Heart right ventricle (tissue), 16 donors: Measurements from ENCODE around the gene WDR19. TPM values are rescaled to one million over a fixed set of nuclear protein-coding genes. Genes with fewer than 3 reads are reported as not detected.

ENCODE experiments used
- ATAC-seq, 8 donors: fragments of 200-7000 bp; cut with Tn5 transposase; one replicate each; pipeline ENCODE4 v1.9.1; 2020; ENCODE audit warnings: mild to moderate bottlenecking in 8 of 8, moderate library complexity in 8 of 8, moderate number of reproducible peaks in 1 of 8
- DNase-seq, 2 donors: peaks; one replicate each; pipeline ENCODE4 v3.0.0-alpha.2; 2020
- H3K27ac ChIP-seq, 10 donors: fragments of 200-600 bp; sonication (generic) in 2 of 10; one replicate each; pipeline versions ENCODE4 v1.5.0 to v1.8.0; 2020 to 2022; ENCODE audit warnings: mild to moderate bottlenecking in 3 of 10
- H3K27me3 ChIP-seq, 7 donors: fragments of 200-600 bp; one replicate each; pipeline ENCODE4 v1.8.0; 2021 to 2022; ENCODE audit warnings: mild to moderate bottlenecking in 2 of 7
- H3K36me3 ChIP-seq, 9 donors: fragments of 200-600 bp; sonication (generic) in 1 of 9; one replicate each; pipeline versions ENCODE4 v1.5.0 to v1.8.0; 2020 to 2022; ENCODE audit warnings: mild to moderate bottlenecking in 2 of 9
- H3K4me1 ChIP-seq, 9 donors: fragments of 200-600 bp; sonication (generic) in 1 of 9; one replicate each; pipeline versions ENCODE4 v1.5.0 to v1.8.0; 2020 to 2022; ENCODE audit warnings: mild to moderate bottlenecking in 4 of 9
- H3K4me3 ChIP-seq, 10 donors: fragments of 200-600 bp; sonication (generic) in 2 of 10; one replicate each; pipeline versions ENCODE4 v1.5.0 to v1.8.0; 2020 to 2022; ENCODE audit warnings: mild to moderate bottlenecking in 7 of 10, moderate library complexity in 2 of 10
- H3K9me3 ChIP-seq, 11 donors: fragments of 200-600 bp in 10 of 11; sonication (generic) in 2 of 11; one replicate each; pipeline versions ENCODE4 v1.5.0 to v1.8.0; 2013 to 2022; ENCODE audit warnings: mild to moderate bottlenecking in 2 of 11, control low read depth in 1 of 11, moderate library complexity in 1 of 11
- WGBS, 2 donors: extraction: QIAGEN DNeasy Blood & Tissue Kit; methylation state at CpG; one replicate each; pipeline ENCODE4 v1.1.7; 2013; ENCODE audit warnings: inconsistent platforms in 1 of 2; 5-methylcytosine and 5-hydroxymethylcytosine counted together
- intact Hi-C, 10 donors: fragments of 100-400 bp; cut with DNase I; formaldehyde crosslinking; loops; one replicate each; pipeline versions ENCODE4 v1.11.1 to v1.14.2; 2022
- polyA plus RNA-seq, 2 donors: library from polyadenylated mRNA; stranded (reverse); fragments of 200-250 nt; gene quantifications; one replicate each; pipeline ENCODE4 v1.2.3, GENCODE V29; 2013
- total RNA-seq, 10 donors: library from RNA; stranded (reverse); fragmentation: NEBNext Ultra II Directional in 3 of 10; extraction: Animal tissue kit (Norgen Biotek cat#: 25700) in 3 of 10; gene quantifications; one replicate each; pipeline versions ENCODE4 v1.2.1 to v1.2.4, GENCODE V29; 2021 to 2023
- TF ChIP-seq, protein P1 (sequence below), 9 donors: fragments of 200-600 bp; sonication (generic) in 2 of 9; IDR thresholded peaks; one replicate each; pipeline versions ENCODE4 v1.5.0 to v1.8.0; 2021 to 2022; ENCODE audit warnings: antibody characterized with exemption in 9 of 9, mild to moderate bottlenecking in 5 of 9, moderate library complexity in 1 of 9
- donor health status: Arrhythmogenic right ventricular cardiomyopathy.
- donor health status: ischemic (EF 13 %, LVEDD 7.1; RV severe dilation, severe dysfunction).
- donor health status: healthy with polysubstance abuse.
- donor health status: DM: no; HTN: yes; CAD: no.
- donor health status: DM: no; HTN: no; CAD: no.
- donor health status: ischemic (EF 25% LVEDD 6.9; RV normal size, moderate dysfunction).
- donor health status: ischemic (EF 25% LVEDD 5.7; RV mildly dilated, moderate dysfunction).
- donor health status: healthy.
- donor health status: DM: yes; HTN: yes; CAD: no.
- donor health status: Ischemic cardiomyopathy.
- donor health status: ischemic (EF 35%, LVEDD 5.7; RV mildly dilated, moderate dysfunction).
- donor health status: nonischemic (EF 11% LVEDD 7.7; RV severe dilation, severe dysfunction).
- donor health status: DM: yes; HTN: yes; CAD: no.
- donor health status: PGD.
- donor health status: ischemic (EF 29% LVEDD 5.4; RV normal size, mild dysfunction).
- donor health status: nonischemic (EF 23%, LVEDD 6.1; RV moderate dilation, normal function).

Gene WDR19
- total and polyA plus RNA-seq, 12 donors, result 4.1 to 25.8 (median 7.3) TPM

DNA sequence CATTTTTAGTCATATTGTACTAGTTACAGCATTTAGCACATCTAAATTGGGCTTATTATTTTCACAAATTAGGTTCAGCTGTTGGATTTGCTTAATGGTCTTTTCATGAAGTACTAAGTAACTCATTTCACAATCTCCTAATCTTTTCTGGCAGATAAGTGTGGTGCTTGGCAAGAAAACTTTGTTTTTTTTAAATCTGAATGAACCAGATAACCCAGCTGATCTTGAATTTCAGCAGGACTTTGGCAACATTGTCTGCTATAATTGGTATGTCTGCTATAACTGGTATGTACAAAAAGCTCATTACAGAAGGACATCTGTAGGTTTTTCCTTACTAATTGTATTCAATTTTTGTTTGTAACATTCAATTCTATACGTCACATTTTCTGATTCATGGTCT, 22.7 kb downstream of the WDR19 start:
- Histone ChIP-seq H3K4me3 (no peak overlapping the region), H3K27me3 (no peaks in the 10 kb centered on the region), H3K27ac (no peak overlapping the region), H3K9me3 (peaks cover 0 to 10% (median 0%) of the 10 kb centered on the region in 11 donors), H3K4me1 (no peaks in the 10 kb centered on the region), H3K36me3 (peaks cover 0 to 93% (median 17%) of the 10 kb centered on the region in 9 donors)
- intact Hi-C loops, result no loop called here
- TF ChIP-seq, protein P1, sequence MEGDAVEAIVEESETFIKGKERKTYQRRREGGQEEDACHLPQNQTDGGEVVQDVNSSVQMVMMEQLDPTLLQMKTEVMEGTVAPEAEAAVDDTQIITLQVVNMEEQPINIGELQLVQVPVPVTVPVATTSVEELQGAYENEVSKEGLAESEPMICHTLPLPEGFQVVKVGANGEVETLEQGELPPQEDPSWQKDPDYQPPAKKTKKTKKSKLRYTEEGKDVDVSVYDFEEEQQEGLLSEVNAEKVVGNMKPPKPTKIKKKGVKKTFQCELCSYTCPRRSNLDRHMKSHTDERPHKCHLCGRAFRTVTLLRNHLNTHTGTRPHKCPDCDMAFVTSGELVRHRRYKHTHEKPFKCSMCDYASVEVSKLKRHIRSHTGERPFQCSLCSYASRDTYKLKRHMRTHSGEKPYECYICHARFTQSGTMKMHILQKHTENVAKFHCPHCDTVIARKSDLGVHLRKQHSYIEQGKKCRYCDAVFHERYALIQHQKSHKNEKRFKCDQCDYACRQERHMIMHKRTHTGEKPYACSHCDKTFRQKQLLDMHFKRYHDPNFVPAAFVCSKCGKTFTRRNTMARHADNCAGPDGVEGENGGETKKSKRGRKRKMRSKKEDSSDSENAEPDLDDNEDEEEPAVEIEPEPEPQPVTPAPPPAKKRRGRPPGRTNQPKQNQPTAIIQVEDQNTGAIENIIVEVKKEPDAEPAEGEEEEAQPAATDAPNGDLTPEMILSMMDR (IDR thresholded peaks at IDR 0.05), result no peak
- ATAC-seq (peak in 1 of 8 donors; percentile 11), DNase-seq (no peak)
- 91 to 94% methylated on average over 1 of the region's 1 CpG for WGBS, 2 donors

DNA sequence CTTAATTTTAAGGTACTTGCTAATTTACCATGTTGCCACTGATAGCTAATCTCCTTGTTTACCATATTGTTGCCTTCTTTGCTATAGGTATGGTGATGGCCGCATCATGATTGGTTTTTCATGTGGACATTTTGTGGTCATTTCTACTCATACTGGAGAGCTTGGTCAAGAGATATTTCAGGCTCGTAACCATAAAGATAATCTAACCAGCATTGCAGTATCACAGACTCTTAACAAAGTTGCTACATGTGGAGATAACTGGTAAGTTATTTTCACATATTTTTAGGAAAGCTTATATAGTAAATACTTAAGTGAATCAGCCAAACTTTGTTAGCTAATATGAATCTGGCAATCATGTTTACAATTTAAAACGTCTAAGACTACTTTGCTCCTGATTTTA, 23.1 kb downstream of the WDR19 start:
- no peaks in the 10 kb centered on the region for H3K4me1 ChIP-seq
- H3K9me3 ChIP-seq, result peaks cover 0 to 10% (median 0%) of the 10 kb centered on the region in 11 donors
- intact Hi-C loops, result no loop called here
- 90 to 95% methylated on average over 3 of the region's 3 CpGs for WGBS, 2 donors
- H3K27me3 ChIP-seq, result no peaks in the 10 kb centered on the region
- no peak for DNase-seq
- no peak overlapping the region for H3K4me3 ChIP-seq
- TF ChIP-seq, protein P1 (IDR thresholded peaks at IDR 0.05), result no peak
- H3K36me3 ChIP-seq, result peaks cover 0 to 93% (median 17%) of the 10 kb centered on the region in 9 donors
- H3K27ac ChIP-seq, result no peak overlapping the region
- ATAC-seq, result no peak

DNA sequence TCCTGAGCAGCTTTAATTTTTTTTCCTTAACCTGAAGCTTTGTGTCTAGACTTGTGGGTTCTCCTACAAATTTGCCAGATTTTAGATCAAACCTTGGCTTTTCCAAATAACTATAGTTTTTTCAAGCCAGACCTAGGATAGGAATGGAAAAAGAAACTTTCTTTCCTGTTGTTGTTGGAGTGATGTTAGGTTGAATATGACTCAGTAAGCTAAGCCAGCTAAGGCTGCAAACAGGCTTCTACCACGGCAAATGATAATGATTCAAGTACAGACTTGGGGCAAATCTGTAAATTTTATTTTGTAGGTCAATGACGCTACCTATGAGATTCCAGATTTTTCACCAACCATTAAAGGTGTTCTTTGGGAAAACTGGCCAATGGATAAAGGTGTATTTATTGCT, 45.6 kb downstream of the WDR19 start:
- WGBS, 2 donors, result 82 to 90% methylated on average over 2 of the region's 2 CpGs
- DNase-seq, result no peak
- intact Hi-C loops, result no loop called here
- H3K27me3 ChIP-seq, result no peaks in the 10 kb centered on the region
- H3K4me3 ChIP-seq, result no peak overlapping the region
- no peak overlapping the region for H3K27ac ChIP-seq
- peaks cover 0 to 41% (median 0%) of the 10 kb centered on the region in 9 donors for H3K36me3 ChIP-seq
- no peak for ATAC-seq
- no peaks in the 10 kb centered on the region for H3K4me1 ChIP-seq
- TF ChIP-seq, protein P1 (IDR thresholded peaks at IDR 0.05), result no peak
- H3K9me3 ChIP-seq, result no peaks in the 10 kb centered on the region

DNA sequence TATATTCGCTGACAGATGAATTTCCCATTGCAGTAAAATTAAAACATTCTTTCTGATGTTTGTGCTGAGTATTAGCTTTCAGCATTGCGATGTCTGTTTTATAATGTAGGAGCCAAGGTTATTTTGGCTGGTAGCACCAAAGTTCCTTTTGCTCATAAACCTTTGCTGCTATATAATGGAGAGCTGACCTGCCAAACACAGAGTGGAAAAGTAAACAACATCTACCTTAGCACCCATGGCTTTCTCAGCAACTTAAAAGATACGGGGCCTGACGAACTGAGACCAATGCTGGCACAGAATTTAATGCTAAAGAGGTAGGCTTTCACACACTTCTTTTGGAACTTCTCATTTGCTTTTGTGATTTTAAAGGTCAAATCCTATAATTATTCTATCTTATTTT, 46.0 kb downstream of the WDR19 start:
- Histone ChIP-seq H3K9me3 (no peaks in the 10 kb centered on the region), H3K4me3 (no peak overlapping the region), H3K36me3 (peaks cover 0 to 46% (median 0%) of the 10 kb centered on the region in 9 donors), H3K4me1 (no peaks in the 10 kb centered on the region), H3K27ac (no peak overlapping the region), H3K27me3 (no peaks in the 10 kb centered on the region)
- WGBS, 2 donors, result 92 to 94% methylated on average over 4 of the region's 4 CpGs
- TF ChIP-seq, protein P1 (IDR thresholded peaks at IDR 0.05), result no peak
- intact Hi-C loops, result no loop called here
- ATAC-seq, result no peak
- no peak for DNase-seq
